ENCODE data around the gene L3MBTL1.

- TF ChIP-seq GATA1 (IDR thresholded peaks at IDR 0.05; ENCODE audit: low read depth, low read length) (no peak), POLR2A (IDR thresholded peaks at IDR 0.05; ENCODE audit: low read length) (no peak)
Measured at GRCh38 chr20:43564455-43564854, 57.0 kb downstream of the L3MBTL1 start.

Measured in erythroblast (primary cell).